A549 (cell line): ENCODE data around the gene STARD13.

Experiments
- CTCF ChIP-seq: fragments of >200 bp; sonication (Bioruptor Twin); formaldehyde crosslinking; IDR thresholded peaks from 3 replicates; pipeline ENCODE4 v1.5.1; 2016
- ELK1 ChIP-seq: fragments of 150-350 bp; IDR thresholded peaks from 2 replicates; pipeline ENCODE4 v1.6.1; 2014; ENCODE audit warnings: low read depth, mild to moderate bottlenecking, low read length
- POLR2AphosphoS2 ChIP-seq: conservative IDR thresholded peaks from 2 replicates; pipeline ENCODE4 v1.6.1; 2012; ENCODE audit warnings: low read length, improper control_type of control experiment, inconsistent platforms

- TF ChIP-seq ELK1: no peak
- TF ChIP-seq CTCF: no peak
- TF ChIP-seq POLR2AphosphoS2: no peak
These were observed 155.7 kb downstream of the STARD13 start for GRCh38 chr13:33129886-33130285.
